GM21619 (cell line): ENCODE results near the gene PRKAG3.
A peak's percentile ranks its signal among the peaks of the same experiment; 100 is the strongest.

Experiments used
- ATAC-seq: cut with Tn5 transposase; IDR thresholded peaks from one replicate; pipeline ENCODE4 v1.9.1; 2021; ENCODE audit not compliant: unreplicated experiment

PRKAG3 gene

GRCh38 chr2:218831378-218831990 lies at the start of gene PRKAG3:
Gene PRKAG3 (minus strand): TSS chr2:218831803.
- no peak for ATAC-seq

- no peak for ATAC-seq
These were observed 49.4 kb upstream of the PRKAG3 start for GRCh38 chr2:218880859-218881594.

- peak; percentile 68 for ATAC-seq
These were observed 48.7 kb upstream of the PRKAG3 start, which contains the start of gene WNT10A for GRCh38 chr2:218880102-218880858. Gene WNT10A (plus strand): TSS chr2:218880852. CDS start chr2:218880996, 144 bp downstream.

GRCh38 chr2:218879776-218880101 lies 48.1 kb upstream of the PRKAG3 start:
- ATAC-seq, result no peak

GRCh38 chr2:218878926-218879761 lies 47.5 kb upstream of the PRKAG3 start:
- no peak for ATAC-seq

- ATAC-seq, result no peak
These were observed 46.9 kb upstream of the PRKAG3 start for GRCh38 chr2:218878486-218878885.

GRCh38 chr2:218877891-218878290 lies 46.3 kb upstream of the PRKAG3 start:
- no peak for ATAC-seq

- ATAC-seq, result no peak
These were observed 45.7 kb upstream of the PRKAG3 start for GRCh38 chr2:218877331-218877730.

GRCh38 chr2:218876562-218877219 lies 45.1 kb upstream of the PRKAG3 start:
- no peak for ATAC-seq

- no peak for ATAC-seq
These were observed 44.2 kb upstream of the PRKAG3 start for GRCh38 chr2:218875692-218876246.

GRCh38 chr2:218873359-218874194 lies 42.0 kb upstream of the PRKAG3 start:
- ATAC-seq, result no peak

- no peak for ATAC-seq
These were observed 41.2 kb upstream of the PRKAG3 start for GRCh38 chr2:218872645-218873358.

GRCh38 chr2:218871345-218872302 lies 40.0 kb upstream of the PRKAG3 start:
- no peak for ATAC-seq

GRCh38 chr2:218870984-218871344 lies 39.4 kb upstream of the PRKAG3 start:
- ATAC-seq, result no peak

GRCh38 chr2:218869064-218869463 lies 37.5 kb upstream of the PRKAG3 start:
- ATAC-seq, result no peak

GRCh38 chr2:218867900-218868299 lies 36.3 kb upstream of the PRKAG3 start:
- peak; percentile 47 for ATAC-seq

GRCh38 chr2:218865999-218866398 lies 34.4 kb upstream of the PRKAG3 start:
- no peak for ATAC-seq

- ATAC-seq, result no peak
These were observed 33.8 kb upstream of the PRKAG3 start for GRCh38 chr2:218865396-218865795.
